ENCODE data around the gene TMEM87A.

The TMEM87A gene

DNA sequence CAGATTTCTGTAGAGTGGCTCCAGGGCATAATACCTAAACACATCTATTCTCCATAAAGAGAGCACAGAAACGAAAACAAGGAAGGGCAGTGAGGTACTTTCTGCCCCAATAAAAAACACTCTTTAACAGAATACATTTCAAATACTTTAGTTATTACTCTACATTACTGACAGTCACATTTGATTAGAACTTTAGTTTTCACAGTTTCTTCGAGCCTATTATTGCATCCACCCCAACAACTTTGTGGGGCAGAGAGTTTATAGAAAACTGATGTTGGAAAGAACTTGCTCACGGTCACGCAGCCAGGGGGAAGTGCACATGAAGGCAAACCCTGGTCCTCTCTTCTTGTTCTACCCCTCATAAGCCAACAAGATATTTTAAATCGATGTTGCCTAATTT lies 74.1 kb downstream of the TMEM87A start:
- no peak overlapping the region for H3K27ac ChIP-seq

DNA sequence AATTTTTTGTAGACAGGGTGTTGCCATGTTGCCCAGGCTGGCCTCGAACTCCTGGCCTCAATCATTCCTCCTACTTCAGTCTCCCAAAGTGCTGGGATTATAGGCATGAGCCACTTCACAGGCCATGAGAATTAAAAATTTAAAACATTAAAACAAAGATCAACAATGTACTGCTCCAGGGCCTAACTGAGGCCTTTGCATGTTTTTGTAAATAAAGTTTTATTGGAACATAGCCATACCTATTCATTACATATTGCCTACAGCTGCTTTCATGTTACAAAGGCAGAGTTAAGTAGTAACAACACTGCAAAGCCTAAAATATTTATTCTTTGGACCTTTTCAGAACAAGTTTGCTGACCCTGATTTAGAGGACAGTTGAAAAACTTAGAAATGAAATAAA lies 74.7 kb downstream of the TMEM87A start:
- Histone ChIP-seq H3K4me1 (ENCODE audit: low read depth, poor library complexity, severe bottlenecking) (no peaks in the 10 kb centered on the region), H2AFZ (ENCODE audit: low read depth) (no peak overlapping the region), H3K79me2 (ENCODE audit: insufficient read depth, low read depth) (0 out of 2 replicates have a peak, but pooled peaks cover 4% of the 10 kb centered on the region), H3K9ac (no peak overlapping the region), H3K4me2 (no peak overlapping the region), H4K20me1 (ENCODE audit: insufficient read depth) (no peaks in the 10 kb centered on the region), H3K4me3 (IDR thresholded peaks at IDR 0.05; ENCODE audit: insufficient read depth, low read depth, low read length) (no peak overlapping the region), H3K36me3 (ENCODE audit: insufficient read depth) (no peaks in the 10 kb centered on the region), H3K27ac (no peak overlapping the region), H3K27me3 (ENCODE audit: insufficient read depth, low read depth) (no peaks in the 10 kb centered on the region)
- TF ChIP-seq, protein P1, sequence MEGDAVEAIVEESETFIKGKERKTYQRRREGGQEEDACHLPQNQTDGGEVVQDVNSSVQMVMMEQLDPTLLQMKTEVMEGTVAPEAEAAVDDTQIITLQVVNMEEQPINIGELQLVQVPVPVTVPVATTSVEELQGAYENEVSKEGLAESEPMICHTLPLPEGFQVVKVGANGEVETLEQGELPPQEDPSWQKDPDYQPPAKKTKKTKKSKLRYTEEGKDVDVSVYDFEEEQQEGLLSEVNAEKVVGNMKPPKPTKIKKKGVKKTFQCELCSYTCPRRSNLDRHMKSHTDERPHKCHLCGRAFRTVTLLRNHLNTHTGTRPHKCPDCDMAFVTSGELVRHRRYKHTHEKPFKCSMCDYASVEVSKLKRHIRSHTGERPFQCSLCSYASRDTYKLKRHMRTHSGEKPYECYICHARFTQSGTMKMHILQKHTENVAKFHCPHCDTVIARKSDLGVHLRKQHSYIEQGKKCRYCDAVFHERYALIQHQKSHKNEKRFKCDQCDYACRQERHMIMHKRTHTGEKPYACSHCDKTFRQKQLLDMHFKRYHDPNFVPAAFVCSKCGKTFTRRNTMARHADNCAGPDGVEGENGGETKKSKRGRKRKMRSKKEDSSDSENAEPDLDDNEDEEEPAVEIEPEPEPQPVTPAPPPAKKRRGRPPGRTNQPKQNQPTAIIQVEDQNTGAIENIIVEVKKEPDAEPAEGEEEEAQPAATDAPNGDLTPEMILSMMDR (conservative IDR thresholded peaks at IDR 0.05; ENCODE audit: low read depth, low read length), result no peak

More for the DNA sequence above, 74.1 kb downstream of the TMEM87A start:
- H3K4me2 ChIP-seq, result no peak overlapping the region
- no peaks in the 10 kb centered on the region for H3K27me3 ChIP-seq (ENCODE audit: insufficient read depth, low read depth)
- no peak overlapping the region for H3K4me3 ChIP-seq (IDR thresholded peaks at IDR 0.05; ENCODE audit: insufficient read depth, low read depth, low read length)
- TF ChIP-seq, protein P1 (conservative IDR thresholded peaks at IDR 0.05; ENCODE audit: low read depth, low read length), result no peak
- no peak overlapping the region for H3K9ac ChIP-seq
- no peak overlapping the region for H2AFZ ChIP-seq (ENCODE audit: low read depth)
- H3K36me3 ChIP-seq (ENCODE audit: insufficient read depth), result no peaks in the 10 kb centered on the region
- H4K20me1 ChIP-seq (ENCODE audit: insufficient read depth), result no peaks in the 10 kb centered on the region
- no peaks in the 10 kb centered on the region for H3K4me1 ChIP-seq (ENCODE audit: low read depth, poor library complexity, severe bottlenecking)
- 0 out of 2 replicates have a peak, but pooled peaks cover 4% of the 10 kb centered on the region for H3K79me2 ChIP-seq (ENCODE audit: insufficient read depth, low read depth)

DNA sequence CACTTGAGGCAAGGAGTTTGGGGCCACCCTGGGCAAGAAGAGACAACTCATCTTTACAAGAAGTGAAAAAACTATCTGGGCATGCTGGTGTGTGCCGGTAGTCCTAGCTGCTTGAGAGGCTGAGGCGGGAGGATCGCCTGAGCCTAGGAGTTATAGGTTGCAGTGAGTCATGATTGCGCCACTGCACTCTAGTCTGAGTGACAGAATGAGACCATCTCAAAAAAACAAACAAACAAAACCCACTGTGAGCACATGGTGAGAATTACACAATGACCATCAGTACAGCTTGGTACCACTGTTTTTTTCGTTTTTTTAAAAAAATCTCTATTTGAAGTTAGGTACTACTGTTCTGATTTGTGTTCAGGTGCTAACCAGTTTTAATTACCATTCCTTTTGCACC lies 78.7 kb downstream of the TMEM87A start:
- no peaks in the 10 kb centered on the region for H3K27me3 ChIP-seq (ENCODE audit: insufficient read depth, low read depth)
- no peaks in the 10 kb centered on the region for H3K79me2 ChIP-seq (ENCODE audit: insufficient read depth, low read depth)
- H3K4me2 ChIP-seq, result no peak overlapping the region
- no peak overlapping the region for H3K9ac ChIP-seq
- peaks cover 4% of the 10 kb centered on the region for H3K4me1 ChIP-seq (ENCODE audit: low read depth, poor library complexity, severe bottlenecking)
- no peak overlapping the region for H3K27ac ChIP-seq
- no peak overlapping the region for H2AFZ ChIP-seq (ENCODE audit: low read depth)
- no peak overlapping the region for H3K4me3 ChIP-seq (IDR thresholded peaks at IDR 0.05; ENCODE audit: insufficient read depth, low read depth, low read length)
- TF ChIP-seq, protein P1 (conservative IDR thresholded peaks at IDR 0.05; ENCODE audit: low read depth, low read length), result no peak
- H3K36me3 ChIP-seq (ENCODE audit: insufficient read depth), result no peaks in the 10 kb centered on the region; the same call in 1 of the 2 replicates
- H4K20me1 ChIP-seq (ENCODE audit: insufficient read depth), result no peaks in the 10 kb centered on the region

DNA sequence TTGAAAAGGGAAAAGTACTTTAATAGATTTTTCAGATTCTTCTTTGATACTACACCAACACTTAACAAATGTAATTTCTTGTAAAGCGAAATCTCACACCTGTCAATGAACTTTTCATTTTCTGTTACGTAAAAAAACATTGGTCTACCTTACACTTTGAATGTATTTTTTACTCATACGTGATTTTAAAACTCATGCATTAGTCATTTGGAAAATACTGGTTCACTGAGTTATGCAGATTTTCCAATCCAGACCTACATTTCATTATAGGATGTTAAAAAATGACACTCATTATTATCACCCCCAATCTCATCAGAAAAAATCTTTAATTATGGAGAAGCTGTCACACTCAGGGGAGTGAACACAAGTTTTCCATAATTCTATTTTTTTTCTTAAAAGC lies 79.8 kb downstream of the TMEM87A start:
- no peaks in the 10 kb centered on the region for H3K79me2 ChIP-seq (ENCODE audit: insufficient read depth, low read depth)
- H3K4me1 ChIP-seq (ENCODE audit: low read depth, poor library complexity, severe bottlenecking), result peaks cover 4% of the 10 kb centered on the region
- no peak overlapping the region for H3K9ac ChIP-seq
- H3K36me3 ChIP-seq (ENCODE audit: insufficient read depth), result no peaks in the 10 kb centered on the region; the same call in 1 of the 2 replicates
- no peaks in the 10 kb centered on the region for H4K20me1 ChIP-seq (ENCODE audit: insufficient read depth)
- no peak overlapping the region for H2AFZ ChIP-seq (ENCODE audit: low read depth)
- TF ChIP-seq, protein P1 (conservative IDR thresholded peaks at IDR 0.05; ENCODE audit: low read depth, low read length), result no peak
- H3K27me3 ChIP-seq (ENCODE audit: insufficient read depth, low read depth), result no peaks in the 10 kb centered on the region
- H3K4me3 ChIP-seq (IDR thresholded peaks at IDR 0.05; ENCODE audit: insufficient read depth, low read depth, low read length), result no peak overlapping the region
- H3K27ac ChIP-seq, result no peak overlapping the region
- no peak overlapping the region for H3K4me2 ChIP-seq

All from KMS-11 (cell line).